SKM-1 (cell line): ENCODE results near the gene CT45A5.
"Not testable (repeated sequence)": the region's sequence is repeated elsewhere in the genome, so short reads cannot be mapped to it uniquely, and the experiment has no call there.

Experiments
- DNase-seq: peaks from one replicate; lab custom pipeline; 2025; ENCODE audit not compliant: unreplicated experiment; lab: John Stamatoyannopoulos, UW

The CT45A5 gene, protein sequence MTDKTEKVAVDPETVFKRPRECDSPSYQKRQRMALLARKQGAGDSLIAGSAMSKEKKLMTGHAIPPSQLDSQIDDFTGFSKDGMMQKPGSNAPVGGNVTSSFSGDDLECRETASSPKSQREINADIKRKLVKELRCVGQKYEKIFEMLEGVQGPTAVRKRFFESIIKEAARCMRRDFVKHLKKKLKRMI

DNA sequence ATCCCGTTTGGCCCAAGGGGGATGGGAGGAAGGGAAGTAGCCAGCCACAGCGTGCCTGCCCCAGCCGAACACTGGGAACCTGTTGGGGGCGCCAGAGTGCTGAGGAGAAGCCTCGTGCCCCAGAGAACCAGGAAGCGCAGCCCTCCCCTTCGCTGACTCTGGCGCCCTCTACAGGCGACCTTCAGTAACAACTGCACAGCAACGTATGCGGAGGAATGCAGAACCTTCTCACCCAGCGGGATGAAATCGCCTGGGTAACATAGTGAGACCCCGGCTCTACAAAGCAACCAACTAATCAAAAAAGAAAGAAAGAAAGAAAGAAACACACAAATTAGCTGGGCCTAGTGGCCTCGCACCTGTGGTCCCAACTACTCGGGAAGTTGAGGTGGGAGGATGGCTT lies at the start of gene CT45A5:
Gene CT45A5, minus strand, starts transcription at position 101 of the 400 bp plus-strand sequence. CDS start 3,774 bp downstream, outside the sequence.
- not testable (repeated sequence) for DNase-seq

DNA sequence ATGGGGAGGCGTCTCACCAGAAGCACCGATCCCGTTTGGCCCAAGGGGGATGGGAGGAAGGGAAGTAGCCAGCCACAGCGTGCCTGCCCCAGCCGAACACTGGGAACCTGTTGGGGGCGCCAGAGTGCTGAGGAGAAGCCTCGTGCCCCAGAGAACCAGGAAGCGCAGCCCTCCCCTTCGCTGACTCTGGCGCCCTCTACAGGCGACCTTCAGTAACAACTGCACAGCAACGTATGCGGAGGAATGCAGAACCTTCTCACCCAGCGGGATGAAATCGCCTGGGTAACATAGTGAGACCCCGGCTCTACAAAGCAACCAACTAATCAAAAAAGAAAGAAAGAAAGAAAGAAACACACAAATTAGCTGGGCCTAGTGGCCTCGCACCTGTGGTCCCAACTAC lies 34.6 kb upstream of the CT45A5 start, which contains the start of gene CT45A2:
Gene CT45A2, minus strand, starts transcription at position 101 of the 400 bp plus-strand sequence. CDS start 3,747 bp downstream, outside the sequence.
- DNase-seq: not testable (repeated sequence)

DNA sequence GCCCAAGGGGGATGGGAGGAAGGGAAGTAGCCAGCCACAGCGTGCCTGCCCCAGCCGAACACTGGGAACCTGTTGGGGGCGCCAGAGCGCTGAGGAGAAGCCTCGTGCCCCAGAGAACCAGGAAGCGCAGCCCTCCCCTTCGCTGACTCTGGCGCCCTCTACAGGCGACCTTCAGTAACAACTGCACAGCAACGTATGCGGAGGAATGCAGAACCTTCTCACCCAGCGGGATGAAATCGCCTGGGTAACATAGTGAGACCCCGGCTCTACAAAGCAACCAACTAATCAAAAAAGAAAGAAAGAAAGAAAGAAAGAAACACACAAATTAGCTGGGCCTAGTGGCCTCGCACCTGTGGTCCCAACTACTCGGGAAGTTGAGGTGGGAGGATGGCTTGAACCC lies 17.4 kb upstream of the CT45A5 start, which contains the start of gene CT45A6:
Gene CT45A6, minus strand, starts transcription at position 101 of the 400 bp plus-strand sequence. CDS start 3,794 bp downstream, outside the sequence.
- DNase-seq: not testable (repeated sequence)

DNA sequence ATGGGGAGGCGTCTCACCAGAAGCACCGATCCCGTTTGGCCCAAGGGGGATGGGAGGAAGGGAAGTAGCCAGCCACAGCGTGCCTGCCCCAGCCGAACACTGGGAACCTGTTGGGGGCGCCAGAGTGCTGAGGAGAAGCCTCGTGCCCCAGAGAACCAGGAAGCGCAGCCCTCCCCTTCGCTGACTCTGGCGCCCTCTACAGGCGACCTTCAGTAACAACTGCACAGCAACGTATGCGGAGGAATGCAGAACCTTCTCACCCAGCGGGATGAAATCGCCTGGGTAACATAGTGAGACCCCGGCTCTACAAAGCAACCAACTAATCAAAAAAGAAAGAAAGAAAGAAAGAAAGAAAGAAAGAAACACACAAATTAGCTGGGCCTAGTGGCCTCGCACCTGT lies 17.2 kb downstream of the CT45A5 start, which contains the start of gene CT45A3:
Gene CT45A3, minus strand, starts transcription at position 101 of the 400 bp plus-strand sequence. CDS start 3,747 bp downstream, outside the sequence.
- DNase-seq: not testable (repeated sequence)

DNA sequence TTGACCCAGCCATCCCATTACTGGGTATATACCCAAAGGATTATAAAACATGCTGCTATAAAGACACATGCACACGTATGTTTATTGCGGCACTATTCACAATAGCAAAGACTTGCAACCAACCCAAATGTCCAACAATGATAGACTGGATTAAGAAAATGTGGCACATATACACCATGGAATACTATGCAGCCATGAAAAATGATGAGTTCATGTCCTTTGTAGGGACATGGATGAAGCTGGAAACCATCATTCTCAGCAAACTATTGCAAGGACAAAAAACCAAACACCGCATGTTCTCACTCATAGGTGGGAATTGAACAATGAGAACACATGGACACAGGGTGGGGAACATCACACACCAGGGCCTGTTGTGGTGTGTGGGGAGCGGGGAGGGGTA lies 40.6 kb downstream of the CT45A5 start:
- not testable (repeated sequence) for DNase-seq

DNA sequence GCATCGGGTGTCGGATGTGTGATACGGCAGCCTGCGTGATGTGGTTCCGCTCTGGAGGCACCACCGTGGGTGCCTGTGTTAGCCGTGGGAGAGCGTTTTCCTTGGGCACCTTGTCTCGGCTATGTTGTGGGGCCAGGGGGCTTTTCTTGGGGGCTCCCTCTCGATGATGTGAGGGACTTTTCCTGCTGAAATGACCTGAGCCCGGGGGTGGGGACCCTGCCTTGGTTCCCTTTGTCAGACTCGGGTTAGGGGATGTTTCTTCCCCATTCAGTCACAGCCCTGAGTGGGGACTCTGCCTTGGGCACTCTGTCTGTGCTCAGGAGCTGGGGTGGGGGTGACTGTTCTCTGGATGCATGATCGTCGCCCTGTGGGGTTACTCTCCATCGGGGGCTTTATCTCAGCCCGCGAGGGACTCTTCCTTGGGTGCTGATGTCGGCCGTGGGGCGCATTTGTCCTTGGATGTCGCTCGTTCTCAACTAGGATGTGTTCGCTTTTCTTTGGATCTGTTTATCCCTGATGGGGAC lies 44.0 kb downstream of the CT45A5 start:
- no peak for DNase-seq

DNA sequence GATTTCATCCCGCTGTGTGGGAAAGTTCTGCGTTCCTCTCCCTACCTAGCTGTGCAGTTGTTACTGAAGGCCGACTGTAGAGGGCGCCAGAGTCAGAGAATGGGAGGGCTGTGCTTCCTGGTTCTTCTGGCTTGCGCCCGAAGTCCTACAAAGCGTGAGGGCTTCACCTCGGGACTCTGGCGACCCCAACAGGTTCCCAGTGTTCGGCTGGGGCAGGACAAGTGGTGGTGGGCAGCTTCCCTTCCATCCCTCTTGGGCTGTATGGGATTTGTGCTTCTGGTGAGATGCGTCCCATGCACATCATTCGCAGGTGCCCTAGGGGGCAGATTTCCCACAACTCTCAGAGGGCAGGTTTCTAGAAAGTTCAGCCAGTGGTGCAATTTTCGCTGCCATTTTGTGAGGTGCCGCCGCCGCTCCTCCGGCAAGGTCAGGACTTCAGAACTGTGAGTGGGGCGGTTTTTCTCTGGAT lies 44.6 kb downstream of the CT45A5 start:
- no peak for DNase-seq

DNA sequence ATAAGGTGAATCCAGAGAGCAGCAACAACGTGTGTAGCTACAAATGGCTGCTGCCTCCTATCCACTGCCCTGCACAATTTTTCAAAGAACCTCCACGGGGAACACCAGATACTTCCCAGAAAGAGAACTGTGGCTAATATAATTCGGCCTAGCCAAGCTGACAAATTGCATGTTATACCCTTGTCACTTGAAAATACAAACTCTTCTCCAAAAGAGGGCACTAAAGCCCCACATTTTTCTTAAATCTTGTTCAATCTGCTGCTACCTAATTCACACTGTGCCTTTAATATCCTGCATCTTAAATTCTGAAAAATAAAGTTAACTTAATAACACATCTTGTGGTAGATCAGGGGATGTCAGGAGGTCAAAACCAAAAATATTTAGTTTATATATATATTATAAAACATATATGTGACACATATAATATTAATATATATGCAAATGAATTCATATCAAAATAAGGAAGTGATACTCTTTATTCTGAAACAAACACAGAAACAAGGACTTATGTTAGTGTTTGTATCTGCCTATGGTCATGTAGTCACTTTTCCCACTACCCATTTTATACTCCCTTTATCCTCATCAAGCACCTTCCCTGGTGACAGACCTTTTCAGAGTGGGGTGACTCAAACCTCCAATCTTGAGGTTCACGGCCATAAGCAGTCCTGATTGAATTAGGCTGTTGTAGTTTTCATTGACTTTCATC lies 47.8 kb downstream of the CT45A5 start:
- no peak for DNase-seq

DNA sequence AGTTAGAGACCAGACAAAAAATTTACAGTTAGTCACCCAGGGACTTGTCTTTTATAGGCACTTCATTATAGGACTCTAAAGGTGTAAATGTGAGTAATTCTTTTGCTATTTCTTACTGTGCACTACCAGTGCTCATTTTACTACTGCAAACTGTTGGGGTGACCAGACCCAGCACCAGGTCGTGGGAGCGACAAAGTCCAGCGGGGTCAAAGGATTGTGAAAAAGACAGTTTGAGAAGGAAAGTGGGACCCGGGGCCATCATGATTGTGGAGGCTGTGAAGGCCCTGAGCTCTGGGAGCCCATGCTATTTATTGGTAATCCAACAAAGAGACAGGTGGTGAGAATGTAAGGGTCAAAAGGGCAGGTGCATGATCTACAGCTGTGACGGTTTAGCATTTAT lies 50.6 kb downstream of the CT45A5 start:
- DNase-seq: not testable (repeated sequence)
